Pericardium fibroblast (primary cell): Measurements from ENCODE around the gene ITGB7. TPM values are rescaled to one million over a fixed set of nuclear protein-coding genes. Genes with fewer than 3 reads are reported as not detected.

Experiments
- total RNA-seq: library from RNA; depleted of rRNA; stranded (reverse); fragments of >200 nt; gene quantifications from 2 replicates; pipeline ENCODE4 v1.2.3, GENCODE V29; 2015

The ITGB7 gene
- total RNA-seq = 0.17 TPM in 1 of 2 replicates, not detected in the other

GRCh38 chr12:53207042-53207441 is at the start of gene ITGB7:
ITGB7 (minus strand) TSS chr12:53207251; CDS start chr12:53200443, 6,808 bp downstream.

GRCh38 chr12:53231921-53232645 is 25.0 kb upstream of the ITGB7 start, which contains the start of gene RARG:
RARG (minus strand) TSS chr12:53232209; CDS start chr12:53227545, 4,664 bp downstream.

GRCh38 chr12:53180220-53180930 is 26.7 kb downstream of the ITGB7 start, which contains the start of the genes CSAD and ZNF740:
CSAD (minus strand) TSS chr12:53180925; CDS start chr12:53173470, 7,455 bp downstream.
ZNF740 (plus strand) TSS chr12:53180722; CDS start chr12:53181984, 1,262 bp downstream.

Other genes with a start within 250 kb of the ITGB7 start
- 528 and 820 TPM in 2 replicates for gene EIF4B, start 200.8 kb downstream of the ITGB7 start, total RNA-seq
- gene TNS2, start 157.2 kb downstream of the ITGB7 start, total RNA-seq = 95.6 and 138 TPM in 2 replicates
- gene SPRYD3, start 127.9 kb downstream of the ITGB7 start, total RNA-seq = 12.2 and 17.6 TPM in 2 replicates
- gene IGFBP6, start 109.6 kb downstream of the ITGB7 start, total RNA-seq = 779 and 1,045 TPM in 2 replicates
- 0.12 TPM in 1 of 2 replicates, not detected in the other for gene SOAT2, start 103.8 kb downstream of the ITGB7 start, total RNA-seq
- 3.7 and 9.4 TPM in 2 replicates for gene ZNF740, start 26.5 kb downstream of the ITGB7 start, total RNA-seq
- gene CSAD, start 26.3 kb downstream of the ITGB7 start, total RNA-seq = 8.5 and 10.6 TPM in 2 replicates
- gene RARG, start 25.0 kb upstream of the ITGB7 start, total RNA-seq = 20.2 and 57.0 TPM in 2 replicates
- gene ESPL1, start 61.0 kb upstream of the ITGB7 start, total RNA-seq = 0.12 and 1.8 TPM in 2 replicates
- 559 and 576 TPM in 2 replicates for gene PFDN5, start 88.3 kb upstream of the ITGB7 start, total RNA-seq
- gene MYG1, start 92.4 kb upstream of the ITGB7 start, total RNA-seq = 43.3 and 64.9 TPM in 2 replicates
- gene AAAS, start 114.4 kb upstream of the ITGB7 start, total RNA-seq = 40.7 and 41.6 TPM in 2 replicates
- gene SP7, start 129.1 kb upstream of the ITGB7 start, total RNA-seq = not detected in 2 replicates
- gene SP1, start 172.9 kb upstream of the ITGB7 start, total RNA-seq = 23.9 and 33.4 TPM in 2 replicates
- gene AMHR2, start 216.6 kb upstream of the ITGB7 start, total RNA-seq = 0.09 and 0.23 TPM in 2 replicates
- gene PRR13, start 234.5 kb upstream of the ITGB7 start, total RNA-seq = 72.2 and 91.3 TPM in 2 replicates
- gene PCBP2, start 244.9 kb upstream of the ITGB7 start, total RNA-seq = 165 and 336 TPM in 2 replicates